Activated naive CD4-positive, alpha-beta T cell treated with anti-CD3 and anti-CD28 coated beads, Interleukin-2, amount 50 U/mL, for 72 hours (primary cell): Measurements from ENCODE around the gene TCHHL1. TPM values are rescaled to one million over a fixed set of nuclear protein-coding genes. Genes with fewer than 3 reads are reported as not detected.

Source experiments
- ATAC-seq, 2 donors: fragments of 150-1000 bp; cut with Tn5 transposase; 2 replicates each; pipeline ENCODE4 v1.10.0; 2021; ENCODE audit warnings: mild to moderate bottlenecking in 2 of 2, moderate library complexity in 2 of 2
- DNase-seq, 2 donors: peaks; one replicate each; pipeline ENCODE4 v3.0.0; 2021 to 2022; ENCODE audit warnings: low spot score in 2 of 2
- H3K27ac Mint-ChIP-seq, 2 donors: one replicate each; pipeline ENCODE4 v1.8.0; 2022; ENCODE audit warnings: mild to moderate bottlenecking in 2 of 2, mixed read lengths in 2 of 2
- H3K36me3 Mint-ChIP-seq, 2 donors: one replicate each; pipeline ENCODE4 v1.8.0; 2022; ENCODE audit warnings: mixed read lengths in 2 of 2
- H3K9me3 Mint-ChIP-seq, 2 donors: one replicate each; pipeline ENCODE4 v1.8.0; 2022; ENCODE audit warnings: mixed read lengths in 2 of 2
- total RNA-seq, 2 donors: library from RNA; stranded (reverse); gene quantifications; one replicate each; pipeline ENCODE4 v1.2.3, GENCODE V29; 2022

Gene TCHHL1
- total RNA-seq, 2 donors from 2014 or later: not detected

DNA sequence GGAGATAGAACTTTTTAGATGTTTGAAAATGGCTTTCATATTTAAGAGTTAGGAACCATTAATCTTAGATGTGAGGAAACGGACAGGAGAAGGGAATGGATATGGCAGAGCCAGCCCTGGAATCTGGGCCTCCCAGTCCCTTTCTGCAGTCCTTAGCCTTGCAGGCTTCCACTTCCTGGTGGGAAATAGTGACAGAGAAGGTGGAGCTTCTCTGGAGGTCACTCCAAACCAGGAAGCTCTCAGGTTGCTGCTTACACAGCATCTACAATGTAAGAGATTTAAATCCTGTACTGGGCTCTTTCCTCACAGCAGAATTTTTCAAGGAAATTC is 54.6 kb downstream of the TCHHL1 start:
- Mint-ChIP-seq H3K9me3 (peaks cover 0 to 12% of the 10 kb centered on the region in 2 donors), H3K36me3 (peaks cover 36 to 62% of the 10 kb centered on the region in 2 donors), H3K27ac (peak overlapping the region; percentile 96 to 97)
- peak in 1 of 2 donors; percentile 9 for ATAC-seq
- no peak for DNase-seq

Other genes with a start within 250 kb of the TCHHL1 start
- 1 to 10 TPM; 1.6 to 2.3 TPM for gene C2CD4D, start 249.2 kb downstream of the TCHHL1 start, total RNA-seq
- not detected for gene THEM5, start 235.4 kb downstream of the TCHHL1 start, total RNA-seq
- gene THEM4, start 179.6 kb downstream of the TCHHL1 start, total RNA-seq: 10 to 100 TPM; 20.4 to 27.4 TPM
- 100 to 1,000 TPM in 1 of 2 donors, 10 to 100 TPM in 1; 49.2 to 290 TPM for gene S100A10, start 95.2 kb downstream of the TCHHL1 start, total RNA-seq
- 100 to 1,000 TPM; 197 to 272 TPM for gene S100A11, start 52.1 kb downstream of the TCHHL1 start, total RNA-seq
- under 1 TPM in 1 of 2 donors, not detected in 1; 0.04 TPM for gene TCHH, start 26.4 kb upstream of the TCHHL1 start, total RNA-seq
- not detected for gene RPTN, start 70.2 kb upstream of the TCHHL1 start, total RNA-seq
- gene HRNR, start 135.1 kb upstream of the TCHHL1 start, total RNA-seq: not detected
- gene FLG, start 236.2 kb upstream of the TCHHL1 start, total RNA-seq: not detected